ENCODE data around the gene ARL8A.

GRCh38 chr1:202187041-202187671 is 42.6 kb upstream of the ARL8A start:
- TF ChIP-seq POLR2A (IDR thresholded peaks at IDR 0.05): no peak
- no peak for TF ChIP-seq CTCF (IDR thresholded peaks at IDR 0.05 in 8 of 11, conservative IDR thresholded peaks at IDR 0.05 in 3 of 11)
- TF ChIP-seq POLR2AphosphoS5 (IDR thresholded peaks at IDR 0.05): no peak
